Astrocyte of the cerebellum (primary cell): ENCODE data around the gene GPATCH4.

Experiments used
- DNase-seq: peaks from one replicate; pipeline ENCODE4 v3.0.0-alpha.2; 2011; ENCODE audit warnings: low read depth
- H3K4me3 ChIP-seq: 2 replicates; pipeline ENCODE4 v1.5.1; 2011; ENCODE audit warnings: mild to moderate bottlenecking, low read depth, low read length, moderate library complexity
- CTCF ChIP-seq: IDR thresholded peaks from 2 replicates; pipeline ENCODE4 v1.5.1; 2012; ENCODE audit warnings: low read length, low read depth, moderate library complexity, mild to moderate bottlenecking; ENCODE audit errors: missing control alignments
- in situ Hi-C: cut with HindIII; loops from 2 replicates; pipeline ENCODE4 v1.10.0; 2017; ENCODE audit warnings: low sequenced_read_pairs

Gene GPATCH4

GRCh38 chr1:156599811-156600210 is 1.5 kb downstream of the GPATCH4 start:
- TF ChIP-seq CTCF, result no peak
- H3K4me3 ChIP-seq, result no peak overlapping the region
- in situ Hi-C loops, result no loop called here
- DNase-seq, result no peak

DNA sequence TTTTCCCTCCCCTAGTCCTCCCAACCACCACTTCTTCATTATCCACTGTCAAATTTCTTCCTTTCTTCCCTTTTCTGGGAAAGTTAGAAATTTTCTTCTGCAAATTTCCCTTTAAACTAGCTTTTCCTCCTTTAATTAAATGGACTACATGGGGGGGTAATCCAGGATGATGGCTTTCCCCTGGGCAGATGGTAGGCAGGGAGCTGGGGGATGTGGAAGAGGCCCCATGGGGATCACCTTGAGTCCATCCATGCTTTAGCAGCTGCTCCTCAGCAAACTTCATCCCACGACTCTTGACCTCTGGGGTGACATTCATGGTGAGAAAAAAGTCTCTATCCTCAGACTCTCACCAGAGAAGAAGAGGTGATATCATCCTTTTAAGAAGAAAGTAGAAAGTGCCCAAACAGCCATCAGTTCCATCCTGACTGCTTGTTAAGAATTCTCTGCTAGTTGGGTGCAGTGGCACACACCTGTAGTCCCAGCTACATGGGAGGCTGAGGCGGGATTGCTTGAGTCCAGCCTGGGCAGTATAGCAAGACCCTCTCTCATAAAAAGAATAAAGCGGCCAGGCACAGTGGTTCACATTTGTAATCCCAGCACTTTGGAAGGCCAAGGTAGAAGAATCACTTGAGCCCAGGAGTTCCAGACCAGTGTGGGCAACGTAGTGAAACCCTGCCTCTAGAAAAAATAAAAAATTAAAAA is 2.4 kb downstream of the GPATCH4 start:
- H3K4me3 ChIP-seq, result no peak overlapping the region
- in situ Hi-C loops, result no loop called here
- no peak for TF ChIP-seq CTCF
- DNase-seq, result no peak

GRCh38 chr1:156598125-156598524 is 3.2 kb downstream of the GPATCH4 start:
- in situ Hi-C loops, result no loop called here
- H3K4me3 ChIP-seq, result no peak overlapping the region
- DNase-seq, result no peak
- TF ChIP-seq CTCF, result no peak

DNA sequence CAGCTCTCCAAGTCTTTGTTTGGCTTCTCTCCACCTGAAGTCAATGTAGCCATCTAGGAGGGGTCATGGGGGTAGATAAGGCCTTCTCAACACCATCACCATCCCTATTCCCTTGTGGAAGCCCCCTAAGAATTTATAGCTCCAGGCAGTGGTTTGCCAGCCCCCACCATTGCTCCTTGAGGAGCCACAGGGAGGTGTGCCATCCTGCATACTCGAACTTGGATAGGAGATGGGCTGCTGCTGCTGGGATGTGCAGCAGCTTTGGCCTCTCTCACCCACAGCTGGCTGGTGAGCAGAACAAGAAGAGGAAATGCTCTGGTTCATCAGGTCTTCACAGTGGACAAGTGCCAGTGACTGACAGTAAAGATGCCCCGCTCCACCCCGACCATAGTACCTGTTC is 4.9 kb downstream of the GPATCH4 start:
- no peak for DNase-seq
- in situ Hi-C loops, result no loop called here
- H3K4me3 ChIP-seq, result no peak overlapping the region
- TF ChIP-seq CTCF, result no peak

DNA sequence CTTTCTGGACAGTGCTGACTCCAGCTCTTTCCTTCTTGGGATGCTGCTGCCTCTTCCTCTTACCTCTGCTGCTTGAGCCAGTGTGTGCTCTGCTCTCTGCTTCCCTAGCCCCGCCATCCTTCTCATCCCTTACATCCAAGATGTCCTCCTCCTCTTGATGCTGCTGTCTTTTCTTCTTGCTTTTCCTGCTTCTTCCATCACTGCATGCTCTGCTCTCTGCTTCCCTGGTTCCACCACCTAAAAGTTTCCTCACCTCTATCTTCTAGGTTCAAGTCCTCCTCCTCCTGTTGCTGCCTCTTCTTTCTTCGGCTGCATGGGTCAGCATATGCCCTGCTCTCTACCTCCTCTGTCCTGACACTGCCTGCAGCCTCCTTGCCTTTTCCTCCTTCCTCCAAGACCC is 6.3 kb downstream of the GPATCH4 start:
- in situ Hi-C loops, result no loop called here
- no peak for TF ChIP-seq CTCF
- H3K4me3 ChIP-seq, result no peak overlapping the region
- no peak for DNase-seq

GRCh38 chr1:156594190-156594589 is 7.1 kb downstream of the GPATCH4 start:
- no peak for DNase-seq
- in situ Hi-C loops, result no loop called here
- TF ChIP-seq CTCF, result no peak
- H3K4me3 ChIP-seq, result no peak overlapping the region
